ENCODE measurements around the gene HID1. TPM values are rescaled to one million over a fixed set of nuclear protein-coding genes. Genes with fewer than 3 reads are reported as not detected.

HID1 gene
- polyA plus RNA-seq, 1 donor from 2014 or later = 26.6 TPM

GRCh38 chr17:74916851-74917199 lies 55.7 kb downstream of the HID1 start:
- H3K27me3 ChIP-seq (ENCODE audit: insufficient read depth, low read depth, low read length) = no peaks in the 10 kb centered on the region
- no peaks in the 10 kb centered on the region for H4K20me1 ChIP-seq (ENCODE audit: insufficient read depth)

GRCh38 chr17:74916136-74916850 lies 56.3 kb downstream of the HID1 start:
- H3K4me2 ChIP-seq (ENCODE audit: low read length) = no peak overlapping the region
- no peaks in the 10 kb centered on the region for H4K20me1 ChIP-seq (ENCODE audit: insufficient read depth)
- H3K9me2 ChIP-seq (ENCODE audit: insufficient read depth, low read length) = no peaks in the 10 kb centered on the region
- no peaks in the 10 kb centered on the region for H3K36me3 ChIP-seq (ENCODE audit: insufficient read depth, low read length)
- H3K9me3 ChIP-seq (ENCODE audit: low read length) = no peaks in the 10 kb centered on the region
- no peak overlapping the region for H3K27ac ChIP-seq (ENCODE audit: low read length)
- H3K27me3 ChIP-seq (ENCODE audit: insufficient read depth, low read depth, low read length) = no peaks in the 10 kb centered on the region
- no peak overlapping the region for H3K4me3 ChIP-seq (ENCODE audit: low read length)
- no peaks in the 10 kb centered on the region for H3F3A ChIP-seq (ENCODE audit: insufficient read depth, low read length, poor library complexity, severe bottlenecking)
- no peak overlapping the region for H2AFZ ChIP-seq (ENCODE audit: low read depth, low read length)
- no peak overlapping the region for H3K9ac ChIP-seq (ENCODE audit: low read length)
- no peaks in the 10 kb centered on the region for H3K79me2 ChIP-seq (replicated peaks; ENCODE audit: insufficient read depth, low read length)
- TF ChIP-seq CTCF (IDR thresholded peaks at IDR 0.05; ENCODE audit: poor library complexity, severe bottlenecking) (no peak), MXI1 (conservative IDR thresholded peaks at IDR 0.05; ENCODE audit: poor library complexity, severe bottlenecking) (no peak), SMC3 (conservative IDR thresholded peaks at IDR 0.05; ENCODE audit: poor library complexity) (no peak), EP300 (conservative IDR thresholded peaks at IDR 0.05; ENCODE audit: poor library complexity, severe bottlenecking) (no peak), TAF1 (IDR thresholded peaks at IDR 0.05; ENCODE audit: low read depth) (no peak), EZH2 (IDR thresholded peaks at IDR 0.05; ENCODE audit: borderline replicate concordance, insufficient read depth, low read length, poor library complexity, severe bottlenecking) (no peak), POLR2AphosphoS5 (IDR thresholded peaks at IDR 0.05) (no peak), RAD21 (conservative IDR thresholded peaks at IDR 0.05) (no peak)

More at GRCh38 chr17:74916851-74917199, 55.7 kb downstream of the HID1 start:
- TF ChIP-seq RAD21 (conservative IDR thresholded peaks at IDR 0.05) = no peak
- no peak for TF ChIP-seq EZH2 (IDR thresholded peaks at IDR 0.05; ENCODE audit: borderline replicate concordance, insufficient read depth, low read length, poor library complexity, severe bottlenecking)
- no peak for TF ChIP-seq REST (IDR thresholded peaks at IDR 0.05; ENCODE audit: borderline replicate concordance)
- TF ChIP-seq MXI1 (conservative IDR thresholded peaks at IDR 0.05; ENCODE audit: poor library complexity, severe bottlenecking) = no peak
- no peak for TF ChIP-seq POLR2AphosphoS5 (IDR thresholded peaks at IDR 0.05)
- TF ChIP-seq SMC3 (conservative IDR thresholded peaks at IDR 0.05; ENCODE audit: poor library complexity) = no peak
- no peak for TF ChIP-seq EP300 (conservative IDR thresholded peaks at IDR 0.05; ENCODE audit: poor library complexity, severe bottlenecking)
- TF ChIP-seq TAF1 (IDR thresholded peaks at IDR 0.05; ENCODE audit: low read depth) = no peak
- no peak for TF ChIP-seq CTCF (IDR thresholded peaks at IDR 0.05; ENCODE audit: poor library complexity, severe bottlenecking)
- Histone ChIP-seq H3K9ac (ENCODE audit: low read length) (no peak overlapping the region), H3F3A (ENCODE audit: insufficient read depth, low read length, poor library complexity, severe bottlenecking) (no peaks in the 10 kb centered on the region), H3K4me2 (ENCODE audit: low read length) (no peak overlapping the region), H3K9me2 (ENCODE audit: insufficient read depth, low read length) (no peaks in the 10 kb centered on the region), H3K4me3 (ENCODE audit: low read length) (no peak overlapping the region), H3K27ac (ENCODE audit: low read length) (no peak overlapping the region), H2AFZ (ENCODE audit: low read depth, low read length) (no peak overlapping the region), H3K79me2 (replicated peaks; ENCODE audit: insufficient read depth, low read length) (no peaks in the 10 kb centered on the region), H3K9me3 (ENCODE audit: low read length) (no peaks in the 10 kb centered on the region), H3K36me3 (ENCODE audit: insufficient read depth, low read length) (no peaks in the 10 kb centered on the region)

Data from neural cell (in vitro differentiated cells).